ENCODE measurements around the gene ALOX15B. TPM values are rescaled to one million over a fixed set of nuclear protein-coding genes. Genes with fewer than 3 reads are reported as not detected.

Gene ALOX15B
- total RNA-seq, 1 donor from 2014 or later = not detected

DNA sequence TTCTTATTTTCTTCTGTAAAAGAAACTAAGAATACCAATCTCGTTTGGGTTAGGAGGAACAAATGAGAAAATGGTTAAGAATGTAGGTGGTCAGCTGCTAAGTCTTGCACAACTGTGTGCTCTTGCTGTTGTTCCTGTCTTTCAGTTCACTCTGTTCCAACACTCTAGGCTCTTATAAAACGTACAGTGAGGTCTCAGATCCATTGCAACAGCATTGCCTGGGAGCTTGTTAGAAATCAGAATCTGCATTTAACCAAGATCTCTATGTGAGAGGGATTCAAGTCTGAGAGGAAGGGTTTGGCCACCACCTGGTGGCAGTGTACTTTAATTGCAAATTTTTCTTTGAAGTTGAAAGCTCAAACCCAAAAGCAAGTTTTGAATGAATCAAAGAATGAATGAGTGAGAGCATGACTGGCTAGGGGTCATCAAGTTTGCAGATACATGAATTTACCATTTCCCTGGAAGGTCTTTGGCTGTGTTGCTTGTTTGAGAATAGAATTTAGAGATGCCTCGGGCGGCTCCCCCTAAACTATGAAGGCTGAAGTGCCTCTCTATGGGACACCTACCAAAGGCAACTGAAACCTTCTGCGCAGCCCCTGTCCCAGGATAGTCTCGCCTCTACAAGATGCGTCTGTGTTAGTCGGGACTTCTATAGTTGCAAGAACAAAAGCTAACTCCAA lies 2.5 kb downstream of the ALOX15B start:
- peaks cover 7% of the 10 kb centered on the region for H3K4me1 ChIP-seq (ENCODE audit: insufficient read depth, low read length)
- no peak overlapping the region for H3K4me2 ChIP-seq (ENCODE audit: low read length)
- no peaks in the 10 kb centered on the region for H3K9me3 ChIP-seq (ENCODE audit: insufficient read depth, low read depth, low read length)
- H3K36me3 ChIP-seq (ENCODE audit: insufficient read depth, low read length) = no peaks in the 10 kb centered on the region
- TF ChIP-seq EZH2 (IDR thresholded peaks at IDR 0.05; ENCODE audit: insufficient read depth, low read length) = no peak
- TF ChIP-seq, protein P1, sequence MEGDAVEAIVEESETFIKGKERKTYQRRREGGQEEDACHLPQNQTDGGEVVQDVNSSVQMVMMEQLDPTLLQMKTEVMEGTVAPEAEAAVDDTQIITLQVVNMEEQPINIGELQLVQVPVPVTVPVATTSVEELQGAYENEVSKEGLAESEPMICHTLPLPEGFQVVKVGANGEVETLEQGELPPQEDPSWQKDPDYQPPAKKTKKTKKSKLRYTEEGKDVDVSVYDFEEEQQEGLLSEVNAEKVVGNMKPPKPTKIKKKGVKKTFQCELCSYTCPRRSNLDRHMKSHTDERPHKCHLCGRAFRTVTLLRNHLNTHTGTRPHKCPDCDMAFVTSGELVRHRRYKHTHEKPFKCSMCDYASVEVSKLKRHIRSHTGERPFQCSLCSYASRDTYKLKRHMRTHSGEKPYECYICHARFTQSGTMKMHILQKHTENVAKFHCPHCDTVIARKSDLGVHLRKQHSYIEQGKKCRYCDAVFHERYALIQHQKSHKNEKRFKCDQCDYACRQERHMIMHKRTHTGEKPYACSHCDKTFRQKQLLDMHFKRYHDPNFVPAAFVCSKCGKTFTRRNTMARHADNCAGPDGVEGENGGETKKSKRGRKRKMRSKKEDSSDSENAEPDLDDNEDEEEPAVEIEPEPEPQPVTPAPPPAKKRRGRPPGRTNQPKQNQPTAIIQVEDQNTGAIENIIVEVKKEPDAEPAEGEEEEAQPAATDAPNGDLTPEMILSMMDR (IDR thresholded peaks at IDR 0.05; ENCODE audit: insufficient read depth, low read depth, low read length) = peak; percentile 76
- no peak overlapping the region for H3K27ac ChIP-seq (ENCODE audit: low read depth, low read length)
- no peaks in the 10 kb centered on the region for H4K20me1 ChIP-seq (ENCODE audit: insufficient read depth, low read length)
- no peaks in the 10 kb centered on the region for H3K4me1 Mint-ChIP-seq (ENCODE audit: low read depth, unreplicated experiment)
- FAIRE-seq = peak; percentile 90
- no peak overlapping the region for H3K9ac ChIP-seq (ENCODE audit: low read length)
- no peak overlapping the region for H3K27ac Mint-ChIP-seq (ENCODE audit: unreplicated experiment)
- no peak overlapping the region for H3K4me3 Mint-ChIP-seq (ENCODE audit: unreplicated experiment)
- peak; percentile 47 for DNase-seq (ENCODE audit: low read depth)
- H3K27me3 Mint-ChIP-seq (ENCODE audit: low read depth, unreplicated experiment) = peaks cover 43% of the 10 kb centered on the region
- H3K27me3 ChIP-seq (ENCODE audit: insufficient read depth, low read length) = peaks cover 24% of the 10 kb centered on the region
- H2AFZ ChIP-seq (ENCODE audit: low read depth, low read length) = no peak overlapping the region
- no peaks in the 10 kb centered on the region for H3K36me3 Mint-ChIP-seq (ENCODE audit: low read depth, unreplicated experiment)
- H3K9me3 Mint-ChIP-seq (ENCODE audit: unreplicated experiment) = no peaks in the 10 kb centered on the region
- H3K4me3 ChIP-seq (ENCODE audit: insufficient read depth, low read depth, low read length) = no peak overlapping the region
- no peaks in the 10 kb centered on the region for H3K79me2 ChIP-seq (ENCODE audit: insufficient read depth, low read length)

DNA sequence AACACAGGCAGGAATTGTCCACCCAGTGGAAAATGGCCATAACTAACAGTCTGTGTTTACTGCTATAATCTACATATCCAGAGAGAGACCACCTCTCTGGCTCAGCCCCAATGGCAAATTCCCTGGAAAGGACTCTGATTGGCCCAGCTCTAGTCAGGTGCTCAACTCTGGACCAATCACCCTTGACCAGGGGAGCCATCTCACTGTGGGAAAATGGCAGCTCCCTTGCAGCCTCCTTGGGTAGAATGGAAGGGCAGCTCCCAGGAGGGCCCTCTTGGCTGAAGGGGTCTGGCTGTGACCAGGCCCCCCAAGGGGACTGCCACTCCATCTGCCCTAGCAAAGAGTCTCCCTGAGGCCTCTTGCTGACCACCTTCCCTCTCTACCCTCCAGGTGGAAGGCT lies 3.1 kb downstream of the ALOX15B start:
- H4K20me1 ChIP-seq (ENCODE audit: insufficient read depth, low read length) = no peaks in the 10 kb centered on the region
- no peak overlapping the region for H3K4me3 Mint-ChIP-seq (ENCODE audit: unreplicated experiment)
- H3K27me3 ChIP-seq (ENCODE audit: insufficient read depth, low read length) = peaks cover 27% of the 10 kb centered on the region
- no peak overlapping the region for H3K4me2 ChIP-seq (ENCODE audit: low read length)
- H3K27ac ChIP-seq (ENCODE audit: low read depth, low read length) = no peak overlapping the region
- H3K9me3 Mint-ChIP-seq (ENCODE audit: unreplicated experiment) = no peaks in the 10 kb centered on the region
- H3K27ac Mint-ChIP-seq (ENCODE audit: unreplicated experiment) = no peak overlapping the region
- FAIRE-seq (no peak), DNase-seq (ENCODE audit: low read depth) (no peak)
- no peak for TF ChIP-seq EZH2 (IDR thresholded peaks at IDR 0.05; ENCODE audit: insufficient read depth, low read length)
- TF ChIP-seq, protein P1 (IDR thresholded peaks at IDR 0.05; ENCODE audit: insufficient read depth, low read depth, low read length) = no peak
- H2AFZ ChIP-seq (ENCODE audit: low read depth, low read length) = peak overlapping the region; percentile 10
- H3K4me3 ChIP-seq (ENCODE audit: insufficient read depth, low read depth, low read length) = no peak overlapping the region
- peaks cover 48% of the 10 kb centered on the region for H3K27me3 Mint-ChIP-seq (ENCODE audit: low read depth, unreplicated experiment)
- H3K9me3 ChIP-seq (ENCODE audit: insufficient read depth, low read depth, low read length) = no peaks in the 10 kb centered on the region
- H3K36me3 Mint-ChIP-seq (ENCODE audit: low read depth, unreplicated experiment) = no peaks in the 10 kb centered on the region
- peaks cover 7% of the 10 kb centered on the region for H3K4me1 ChIP-seq (ENCODE audit: insufficient read depth, low read length)
- H3K9ac ChIP-seq (ENCODE audit: low read length) = no peak overlapping the region
- no peaks in the 10 kb centered on the region for H3K36me3 ChIP-seq (ENCODE audit: insufficient read depth, low read length)
- H3K4me1 Mint-ChIP-seq (ENCODE audit: low read depth, unreplicated experiment) = no peaks in the 10 kb centered on the region
- no peaks in the 10 kb centered on the region for H3K79me2 ChIP-seq (ENCODE audit: insufficient read depth, low read length)

Data from astrocyte (in vitro differentiated cells and primary cell).